HG03354 (cell line): Measurements from ENCODE around the gene RGS6.

ENCODE experiments used
- ATAC-seq: cut with Tn5 transposase; IDR thresholded peaks from one replicate; pipeline ENCODE4 v1.9.1; 2021; ENCODE audit warnings: mild to moderate bottlenecking; ENCODE audit not compliant: unreplicated experiment, poor library complexity, severe bottlenecking

The RGS6 gene

GRCh38 chr14:72270749-72271148, 338.5 kb downstream of the RGS6 start:
- ATAC-seq, result no peak

DNA sequence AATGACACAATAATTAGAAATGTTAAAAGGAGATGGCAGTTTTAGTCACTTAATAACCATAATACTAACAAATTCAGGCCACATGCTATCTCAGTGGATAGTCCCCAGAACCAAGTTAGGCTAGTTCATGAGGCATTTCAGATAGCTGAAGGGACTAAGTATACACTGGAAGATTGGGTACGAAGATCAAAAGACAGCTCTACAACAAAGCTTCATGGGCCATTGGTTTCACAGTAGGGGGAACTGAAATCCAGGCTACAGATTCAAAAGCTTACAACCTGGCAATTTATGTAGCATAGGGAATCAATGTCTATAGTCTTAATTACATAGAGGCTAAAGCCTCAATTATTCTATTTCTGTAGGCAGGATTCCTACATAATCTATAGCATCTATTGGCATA, 343.0 kb downstream of the RGS6 start:
- ATAC-seq, result no peak

GRCh38 chr14:72278316-72278715, 346.1 kb downstream of the RGS6 start:
- no peak for ATAC-seq

GRCh38 chr14:72284176-72284575, 351.9 kb downstream of the RGS6 start:
- no peak for ATAC-seq

DNA sequence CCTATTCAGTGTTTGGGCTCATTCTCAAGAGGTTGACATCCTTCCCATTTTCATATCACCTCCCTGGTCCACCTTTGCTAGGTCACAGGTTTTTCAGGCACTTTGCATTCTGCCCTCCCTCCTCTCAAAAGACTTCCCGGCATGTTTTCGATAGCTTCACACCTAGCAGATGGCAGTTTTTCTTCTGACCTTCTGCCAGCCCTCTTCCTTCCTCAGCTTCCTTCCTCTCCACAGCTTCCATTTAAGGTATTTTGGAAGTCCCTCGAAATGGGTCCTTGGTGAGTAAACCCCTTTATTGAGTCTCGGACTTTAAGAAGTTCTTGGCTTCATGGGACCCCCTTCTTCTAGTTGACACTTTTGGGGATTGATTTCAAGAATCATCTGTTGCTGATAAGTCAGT, 358.0 kb downstream of the RGS6 start:
- ATAC-seq, result no peak

DNA sequence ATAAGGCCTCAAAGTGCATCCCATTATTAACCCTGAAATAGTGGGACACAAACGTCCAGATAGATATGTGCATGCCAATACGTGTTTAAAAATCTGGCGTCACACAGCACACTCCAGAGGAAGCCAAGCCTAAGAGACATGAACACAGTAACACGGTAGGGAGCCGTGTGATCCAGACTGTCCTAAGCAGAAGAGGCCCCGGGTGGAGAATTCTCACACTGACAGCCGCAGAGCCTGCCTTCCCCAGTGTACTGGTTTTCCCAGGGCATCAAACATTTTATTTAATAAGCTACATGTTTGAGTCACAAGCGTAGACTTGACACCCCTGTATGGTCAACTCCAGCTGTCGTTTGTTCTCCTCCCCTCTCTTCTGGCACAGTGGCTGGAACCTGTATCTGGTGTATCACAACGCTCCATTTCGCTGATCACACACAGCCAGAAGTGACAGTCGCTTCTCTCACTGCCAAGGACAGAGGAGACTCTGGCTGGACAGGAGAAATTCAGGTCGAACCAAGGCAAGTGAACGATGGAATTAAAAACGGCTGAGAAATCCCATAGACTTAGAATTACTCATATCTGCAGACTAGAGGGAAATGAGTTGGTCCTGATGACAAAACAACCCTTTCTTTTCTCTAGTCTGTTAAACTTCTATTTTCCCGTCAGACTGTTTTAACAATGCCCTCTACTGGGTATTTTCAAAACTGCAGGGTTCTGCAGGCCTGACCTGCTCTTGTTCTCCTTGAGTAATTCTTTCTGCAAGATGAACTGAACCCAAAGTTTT, 359.9 kb downstream of the RGS6 start:
- no peak for ATAC-seq

DNA sequence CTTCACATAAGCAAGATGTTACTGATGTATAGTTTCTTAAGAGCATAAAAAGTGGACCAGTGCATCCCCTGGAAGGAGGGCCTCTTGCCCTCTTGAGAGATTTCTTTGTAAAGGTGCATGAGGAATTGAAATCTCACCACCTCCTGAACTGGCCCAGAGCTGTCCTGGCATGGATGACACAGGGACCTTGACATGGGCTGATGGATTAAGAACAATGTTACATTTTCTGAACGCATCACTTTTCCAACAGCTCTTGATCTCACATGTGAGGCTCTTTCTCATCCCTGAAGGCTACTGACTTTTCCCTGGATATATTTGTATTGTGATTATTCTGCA, 360.4 kb downstream of the RGS6 start:
- ATAC-seq, result no peak

- ATAC-seq, result no peak
These were observed 369.1 kb downstream of the RGS6 start for GRCh38 chr14:72301352-72301751.

GRCh38 chr14:72303930-72304329, 371.7 kb downstream of the RGS6 start:
- ATAC-seq, result no peak

- no peak for ATAC-seq
These were observed 373.3 kb downstream of the RGS6 start for GRCh38 chr14:72305561-72305960.

- no peak for ATAC-seq
These were observed 376.8 kb downstream of the RGS6 start for GRCh38 chr14:72308967-72309485.

GRCh38 chr14:72311116-72311515, 378.9 kb downstream of the RGS6 start:
- ATAC-seq, result no peak

DNA sequence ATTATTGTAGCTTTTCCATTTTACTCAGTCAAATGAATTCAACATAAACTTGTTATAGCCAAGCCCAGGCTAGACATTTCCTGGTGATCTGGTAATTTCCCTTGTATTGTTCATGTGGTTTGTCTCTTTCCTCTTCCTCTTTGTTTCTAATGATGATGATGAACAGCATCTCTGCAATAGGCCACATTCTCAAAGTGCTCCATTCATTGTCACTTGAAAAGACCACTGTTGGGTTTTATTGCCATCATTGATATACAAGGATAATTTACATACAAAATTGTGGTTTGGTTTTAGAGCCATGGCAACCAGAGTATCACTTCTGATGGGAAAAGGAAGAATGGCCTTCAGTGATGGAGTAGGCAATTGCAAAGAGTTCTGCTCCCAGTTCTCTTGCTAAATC, 379.3 kb downstream of the RGS6 start:
- no peak for ATAC-seq

DNA sequence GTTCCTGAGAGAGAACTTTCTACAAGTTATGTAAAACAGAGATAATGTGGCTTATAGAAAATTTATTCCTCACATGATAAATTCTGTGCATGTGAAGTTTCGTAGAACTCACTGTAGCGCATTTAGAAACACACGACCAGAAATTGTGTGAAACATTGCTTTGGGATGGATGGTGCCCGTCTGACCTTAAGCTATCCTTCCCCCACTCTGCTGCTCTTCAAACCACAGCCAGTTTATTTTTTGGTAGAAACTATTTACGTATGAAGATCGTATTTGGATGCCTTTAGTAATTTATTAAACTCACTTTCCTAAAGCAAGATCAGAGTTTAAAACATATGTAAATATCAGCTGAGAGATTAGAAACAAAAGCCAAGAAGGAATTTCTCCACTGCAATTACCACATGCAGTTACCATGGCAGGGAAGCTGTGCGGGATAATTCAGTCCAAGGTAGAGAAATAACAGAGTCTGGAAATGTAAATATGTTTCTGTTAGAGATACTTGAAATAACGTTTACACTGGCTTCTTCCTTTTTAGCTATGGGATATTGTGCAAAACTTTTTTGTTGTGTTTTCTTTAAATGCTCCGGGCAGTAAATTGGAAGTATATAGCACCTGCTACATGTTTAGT, 382.7 kb downstream of the RGS6 start:
- ATAC-seq, result no peak

DNA sequence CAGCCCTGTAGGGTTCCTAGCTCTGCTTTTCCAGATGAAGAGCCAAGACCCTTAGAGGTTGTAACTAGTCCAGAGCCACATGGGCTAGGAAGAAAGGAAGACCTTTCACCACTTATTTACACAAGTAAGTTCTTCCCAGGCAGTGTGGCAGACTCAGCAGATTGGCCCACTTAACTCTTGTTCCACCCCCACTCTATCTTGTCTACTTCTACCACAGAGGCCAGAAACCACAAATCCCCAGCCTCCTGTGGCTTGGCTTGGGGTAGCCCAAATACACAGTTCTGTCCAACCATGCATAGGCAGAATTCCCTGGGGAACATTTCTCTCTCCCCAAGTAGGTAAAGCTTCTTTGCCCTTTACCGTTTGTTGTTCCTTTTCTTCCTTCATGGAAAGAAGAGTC, 383.5 kb downstream of the RGS6 start:
- no peak for ATAC-seq

DNA sequence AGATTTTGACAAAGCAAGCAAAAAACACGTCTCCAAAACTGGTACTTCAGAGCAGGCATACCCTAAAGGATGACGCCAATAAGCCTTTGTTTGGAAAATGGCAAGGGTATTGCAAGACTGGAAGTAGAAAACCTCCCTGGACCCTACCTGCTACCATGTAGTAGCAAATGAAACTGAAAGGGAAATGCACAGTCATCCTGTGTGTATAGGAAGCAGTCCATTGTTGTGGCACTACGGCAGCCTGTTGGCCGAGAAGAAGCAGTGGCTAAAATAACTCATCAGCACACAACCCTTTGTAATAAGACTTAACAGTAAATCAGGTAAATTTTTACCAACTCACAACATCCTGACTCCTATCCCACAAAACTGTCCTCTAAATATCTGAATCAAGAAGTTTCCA, 386.4 kb downstream of the RGS6 start:
- ATAC-seq, result no peak

DNA sequence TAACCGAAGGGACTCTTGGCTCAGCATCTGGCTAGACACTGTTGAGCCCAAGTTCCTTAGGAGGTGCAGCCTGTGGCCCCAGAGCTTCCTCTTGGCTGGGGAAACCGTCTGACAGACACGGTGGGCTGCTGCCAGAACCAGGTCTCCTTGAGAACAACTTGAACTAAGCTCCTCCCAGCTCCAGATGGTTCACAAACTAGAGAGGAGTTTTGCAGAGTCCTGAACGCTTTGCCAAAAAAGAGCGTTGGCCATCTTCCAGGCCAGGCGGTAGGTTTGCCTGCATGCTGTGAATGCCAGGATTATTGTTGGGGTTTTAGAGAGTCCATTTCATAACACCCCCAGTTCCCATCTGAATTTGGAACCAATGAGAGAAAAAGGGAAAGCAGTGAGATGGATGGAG, 399.8 kb downstream of the RGS6 start:
- no peak for ATAC-seq

GRCh38 chr14:72332871-72333270, 400.6 kb downstream of the RGS6 start:
- ATAC-seq, result no peak

DNA sequence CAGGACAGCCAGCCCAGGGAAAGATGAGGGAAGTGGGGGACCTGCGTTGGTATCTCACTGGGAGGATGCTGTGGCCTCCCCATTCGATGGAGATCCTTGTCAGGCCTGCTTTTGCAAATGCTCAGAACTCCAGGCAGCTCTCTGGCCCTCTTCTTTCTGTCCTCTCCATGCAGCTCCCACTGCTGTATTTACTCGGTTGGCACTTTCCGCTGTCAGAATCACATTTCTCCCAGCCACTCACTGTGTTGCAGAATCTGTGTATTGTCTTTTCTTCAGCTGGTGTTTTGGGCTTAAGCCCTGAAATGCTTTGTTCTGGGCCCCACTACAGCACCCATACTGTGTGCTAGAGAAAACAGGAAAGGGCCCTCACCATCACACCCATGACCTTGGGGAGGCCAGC, 401.1 kb downstream of the RGS6 start:
- ATAC-seq, result no peak

- no peak for ATAC-seq
These were observed 404.2 kb downstream of the RGS6 start for GRCh38 chr14:72336311-72336980.

GRCh38 chr14:72341237-72341636, 409.0 kb downstream of the RGS6 start:
- ATAC-seq, result no peak
